ENCODE results near the gene FAM98A.

DNA sequence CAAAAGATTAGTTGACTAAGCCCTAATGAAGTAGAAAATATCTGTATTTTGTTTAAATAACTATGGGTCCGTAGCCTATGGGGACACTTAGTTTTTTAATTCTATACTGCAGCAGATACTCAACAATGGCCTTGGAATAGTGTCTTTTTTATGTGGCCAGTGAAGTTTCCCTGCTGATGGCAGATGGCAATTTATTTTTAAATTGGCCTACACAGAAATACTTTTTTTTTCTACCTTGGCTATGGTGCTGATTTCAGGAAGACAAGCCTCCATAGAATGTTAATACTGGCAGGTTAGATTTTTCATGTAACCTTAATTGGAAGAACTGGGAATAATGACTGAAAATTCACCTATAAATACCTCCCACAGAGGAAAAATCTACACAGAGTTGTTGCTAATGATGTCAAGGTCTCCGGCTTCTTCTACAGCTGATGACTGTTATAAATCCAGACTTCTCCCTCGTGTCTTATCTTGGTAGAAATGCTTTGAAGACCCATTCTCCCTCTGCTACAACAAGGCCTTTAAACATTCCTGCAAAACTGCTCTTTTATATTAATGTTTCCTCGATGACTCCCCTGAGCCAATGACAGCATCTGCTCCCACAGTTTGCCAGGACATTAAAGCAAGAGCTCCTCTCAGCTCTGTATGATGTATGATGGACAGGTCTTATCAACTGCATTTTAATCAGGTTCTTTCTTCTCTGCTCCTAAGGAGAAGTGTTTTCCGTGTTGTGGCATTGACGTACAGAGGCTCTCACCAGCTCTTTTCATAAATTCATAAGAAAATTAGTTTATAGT lies 29.1 kb upstream of the FAM98A start:
- TF ChIP-seq, protein P1, sequence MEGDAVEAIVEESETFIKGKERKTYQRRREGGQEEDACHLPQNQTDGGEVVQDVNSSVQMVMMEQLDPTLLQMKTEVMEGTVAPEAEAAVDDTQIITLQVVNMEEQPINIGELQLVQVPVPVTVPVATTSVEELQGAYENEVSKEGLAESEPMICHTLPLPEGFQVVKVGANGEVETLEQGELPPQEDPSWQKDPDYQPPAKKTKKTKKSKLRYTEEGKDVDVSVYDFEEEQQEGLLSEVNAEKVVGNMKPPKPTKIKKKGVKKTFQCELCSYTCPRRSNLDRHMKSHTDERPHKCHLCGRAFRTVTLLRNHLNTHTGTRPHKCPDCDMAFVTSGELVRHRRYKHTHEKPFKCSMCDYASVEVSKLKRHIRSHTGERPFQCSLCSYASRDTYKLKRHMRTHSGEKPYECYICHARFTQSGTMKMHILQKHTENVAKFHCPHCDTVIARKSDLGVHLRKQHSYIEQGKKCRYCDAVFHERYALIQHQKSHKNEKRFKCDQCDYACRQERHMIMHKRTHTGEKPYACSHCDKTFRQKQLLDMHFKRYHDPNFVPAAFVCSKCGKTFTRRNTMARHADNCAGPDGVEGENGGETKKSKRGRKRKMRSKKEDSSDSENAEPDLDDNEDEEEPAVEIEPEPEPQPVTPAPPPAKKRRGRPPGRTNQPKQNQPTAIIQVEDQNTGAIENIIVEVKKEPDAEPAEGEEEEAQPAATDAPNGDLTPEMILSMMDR (IDR thresholded peaks at IDR 0.05; ENCODE audit: insufficient read depth, low read length) = no peak
- TF ChIP-seq POLR2AphosphoS5 (IDR thresholded peaks at IDR 0.05; ENCODE audit: low read depth) = no peak
- TF ChIP-seq, protein P2, sequence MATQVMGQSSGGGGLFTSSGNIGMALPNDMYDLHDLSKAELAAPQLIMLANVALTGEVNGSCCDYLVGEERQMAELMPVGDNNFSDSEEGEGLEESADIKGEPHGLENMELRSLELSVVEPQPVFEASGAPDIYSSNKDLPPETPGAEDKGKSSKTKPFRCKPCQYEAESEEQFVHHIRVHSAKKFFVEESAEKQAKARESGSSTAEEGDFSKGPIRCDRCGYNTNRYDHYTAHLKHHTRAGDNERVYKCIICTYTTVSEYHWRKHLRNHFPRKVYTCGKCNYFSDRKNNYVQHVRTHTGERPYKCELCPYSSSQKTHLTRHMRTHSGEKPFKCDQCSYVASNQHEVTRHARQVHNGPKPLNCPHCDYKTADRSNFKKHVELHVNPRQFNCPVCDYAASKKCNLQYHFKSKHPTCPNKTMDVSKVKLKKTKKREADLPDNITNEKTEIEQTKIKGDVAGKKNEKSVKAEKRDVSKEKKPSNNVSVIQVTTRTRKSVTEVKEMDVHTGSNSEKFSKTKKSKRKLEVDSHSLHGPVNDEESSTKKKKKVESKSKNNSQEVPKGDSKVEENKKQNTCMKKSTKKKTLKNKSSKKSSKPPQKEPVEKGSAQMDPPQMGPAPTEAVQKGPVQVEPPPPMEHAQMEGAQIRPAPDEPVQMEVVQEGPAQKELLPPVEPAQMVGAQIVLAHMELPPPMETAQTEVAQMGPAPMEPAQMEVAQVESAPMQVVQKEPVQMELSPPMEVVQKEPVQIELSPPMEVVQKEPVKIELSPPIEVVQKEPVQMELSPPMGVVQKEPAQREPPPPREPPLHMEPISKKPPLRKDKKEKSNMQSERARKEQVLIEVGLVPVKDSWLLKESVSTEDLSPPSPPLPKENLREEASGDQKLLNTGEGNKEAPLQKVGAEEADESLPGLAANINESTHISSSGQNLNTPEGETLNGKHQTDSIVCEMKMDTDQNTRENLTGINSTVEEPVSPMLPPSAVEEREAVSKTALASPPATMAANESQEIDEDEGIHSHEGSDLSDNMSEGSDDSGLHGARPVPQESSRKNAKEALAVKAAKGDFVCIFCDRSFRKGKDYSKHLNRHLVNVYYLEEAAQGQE (IDR thresholded peaks at IDR 0.05; ENCODE audit: insufficient replicate concordance, low read depth) = no peak
- TF ChIP-seq GABPA (IDR thresholded peaks at IDR 0.05; ENCODE audit: low read depth) = no peak
- no peak for TF ChIP-seq SPI1 (IDR thresholded peaks at IDR 0.05; ENCODE audit: borderline replicate concordance, low read depth)

Measured in HL-60 (cell line).